Measurements from ENCODE around the gene BLOC1S2.

DNA sequence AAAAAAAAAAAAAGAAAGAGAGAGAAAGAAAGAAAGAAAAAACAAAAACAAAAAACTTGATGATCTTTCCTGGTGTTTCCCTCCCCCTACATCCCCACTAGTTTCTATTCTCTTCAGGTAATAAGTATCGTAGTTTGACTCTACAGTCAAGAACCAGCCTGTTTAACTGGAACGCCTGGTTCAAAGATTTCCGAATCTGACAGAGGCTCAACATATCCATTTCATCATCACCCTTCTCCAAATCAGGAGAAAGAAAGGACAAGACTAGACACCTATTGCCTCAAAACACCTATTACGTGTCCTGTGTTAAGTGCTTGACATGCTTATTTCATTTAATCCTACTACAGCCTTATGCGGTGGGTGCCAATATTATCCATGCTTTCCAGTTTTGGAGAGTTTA lies 20.4 kb upstream of the BLOC1S2 start:
- TF ChIP-seq, protein P1, sequence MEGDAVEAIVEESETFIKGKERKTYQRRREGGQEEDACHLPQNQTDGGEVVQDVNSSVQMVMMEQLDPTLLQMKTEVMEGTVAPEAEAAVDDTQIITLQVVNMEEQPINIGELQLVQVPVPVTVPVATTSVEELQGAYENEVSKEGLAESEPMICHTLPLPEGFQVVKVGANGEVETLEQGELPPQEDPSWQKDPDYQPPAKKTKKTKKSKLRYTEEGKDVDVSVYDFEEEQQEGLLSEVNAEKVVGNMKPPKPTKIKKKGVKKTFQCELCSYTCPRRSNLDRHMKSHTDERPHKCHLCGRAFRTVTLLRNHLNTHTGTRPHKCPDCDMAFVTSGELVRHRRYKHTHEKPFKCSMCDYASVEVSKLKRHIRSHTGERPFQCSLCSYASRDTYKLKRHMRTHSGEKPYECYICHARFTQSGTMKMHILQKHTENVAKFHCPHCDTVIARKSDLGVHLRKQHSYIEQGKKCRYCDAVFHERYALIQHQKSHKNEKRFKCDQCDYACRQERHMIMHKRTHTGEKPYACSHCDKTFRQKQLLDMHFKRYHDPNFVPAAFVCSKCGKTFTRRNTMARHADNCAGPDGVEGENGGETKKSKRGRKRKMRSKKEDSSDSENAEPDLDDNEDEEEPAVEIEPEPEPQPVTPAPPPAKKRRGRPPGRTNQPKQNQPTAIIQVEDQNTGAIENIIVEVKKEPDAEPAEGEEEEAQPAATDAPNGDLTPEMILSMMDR (IDR thresholded peaks at IDR 0.05; ENCODE audit: low read depth, low read length), result no peak
- TF ChIP-seq EZH2phosphoT487 (IDR thresholded peaks at IDR 0.05; ENCODE audit: low read depth), result no peak

Measured in OCI-LY3 (cell line).